ENCODE results near the gene TNS3.

TNS3 gene

GRCh38 chr7:47580811-47581331, 1.0 kb downstream of the TNS3 start:
- DNase-seq: no peak

- DNase-seq: no peak
These were observed 1.7 kb downstream of the TNS3 start for GRCh38 chr7:47580175-47580706.

GRCh38 chr7:47579458-47579857, 2.5 kb downstream of the TNS3 start:
- DNase-seq: no peak

- no peak for DNase-seq
These were observed 3.2 kb downstream of the TNS3 start for GRCh38 chr7:47578579-47579270.

- DNase-seq: no peak
These were observed 4.5 kb downstream of the TNS3 start for GRCh38 chr7:47577321-47577919.

GRCh38 chr7:47576866-47577306, 5.0 kb downstream of the TNS3 start:
- DNase-seq: no peak

- DNase-seq: peak; percentile 42
These were observed 5.7 kb downstream of the TNS3 start for GRCh38 chr7:47576031-47576865.

GRCh38 chr7:47574482-47575329, 7.2 kb downstream of the TNS3 start:
- no peak for DNase-seq

- no peak for DNase-seq
These were observed 8.0 kb downstream of the TNS3 start for GRCh38 chr7:47573758-47574481.

- no peak for DNase-seq
These were observed 8.8 kb downstream of the TNS3 start for GRCh38 chr7:47572939-47573757.

GRCh38 chr7:47572094-47572445, 9.8 kb downstream of the TNS3 start:
- no peak for DNase-seq

GRCh38 chr7:47571331-47572093, 10.4 kb downstream of the TNS3 start:
- peak; percentile 90 for DNase-seq

- no peak for DNase-seq
These were observed 11.3 kb downstream of the TNS3 start for GRCh38 chr7:47570649-47571050.

- no peak for DNase-seq
These were observed 13.4 kb downstream of the TNS3 start for GRCh38 chr7:47568547-47568946.

- no peak for DNase-seq
These were observed 13.9 kb downstream of the TNS3 start for GRCh38 chr7:47568056-47568455.

GRCh38 chr7:47565640-47566250, 16.2 kb downstream of the TNS3 start:
- no peak for DNase-seq

GRCh38 chr7:47563521-47563920, 18.4 kb downstream of the TNS3 start:
- DNase-seq: no peak

GRCh38 chr7:47561715-47562446, 20.0 kb downstream of the TNS3 start:
- DNase-seq: no peak

Data from DMS153 (cell line).